GM21528 (cell line): Measurements from ENCODE around the gene MAST4.
"Not testable (repeated sequence)": the region's sequence is repeated elsewhere in the genome, so short reads cannot be mapped to it uniquely, and the experiment has no call there.

ENCODE experiments used
- ATAC-seq: cut with Tn5 transposase; IDR thresholded peaks from one replicate; pipeline ENCODE4 v1.9.1; 2021; ENCODE audit warnings: mild to moderate bottlenecking, moderate library complexity; ENCODE audit not compliant: unreplicated experiment, low FRiP score

MAST4 gene

DNA sequence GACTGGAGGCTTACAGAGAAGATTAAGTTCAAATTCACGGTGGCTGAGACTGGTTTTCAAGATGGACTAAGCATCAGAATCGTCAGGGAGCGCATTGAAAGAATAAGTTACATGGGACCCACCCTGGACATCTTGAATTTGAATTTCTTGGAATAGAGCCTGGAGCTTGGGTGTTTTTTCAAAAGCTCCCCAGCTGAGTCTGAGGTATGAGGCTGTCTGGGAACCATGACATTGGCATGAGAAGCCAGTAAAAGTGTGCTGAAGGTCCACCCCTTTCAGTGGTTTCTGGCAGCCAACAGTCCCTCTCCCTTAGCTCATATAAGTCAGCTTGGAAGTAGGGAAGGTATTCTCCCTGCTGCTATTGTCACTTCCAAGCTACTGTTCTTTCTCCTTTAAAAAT is 97.8 kb downstream of the MAST4 start:
- ATAC-seq = no peak

DNA sequence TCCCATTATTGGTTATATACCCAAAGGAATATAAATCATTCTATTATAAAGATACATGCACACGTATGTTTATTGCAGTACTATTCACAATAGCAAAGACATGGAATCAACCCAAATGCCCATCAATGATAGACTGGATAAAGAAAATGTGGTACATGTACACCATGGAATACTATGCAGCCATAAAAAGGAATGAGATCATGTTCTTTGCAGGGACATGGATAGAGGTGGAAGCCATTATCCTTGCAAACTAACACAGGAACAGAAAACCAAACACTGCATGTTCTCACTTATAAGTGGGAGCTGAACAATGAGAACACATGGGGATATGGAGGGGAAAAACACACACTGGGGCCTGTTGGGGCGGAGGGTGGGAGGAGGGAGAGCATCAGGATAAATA is 99.6 kb downstream of the MAST4 start:
- not testable (repeated sequence) for ATAC-seq

GRCh38 chr5:66697796-66698564 is 101.8 kb downstream of the MAST4 start:
- no peak for ATAC-seq

- ATAC-seq = peak; percentile 71
Measured at GRCh38 chr5:66701244-66701643, 105.1 kb downstream of the MAST4 start.

- ATAC-seq = no peak
Measured at GRCh38 chr5:66702426-66702825, 106.2 kb downstream of the MAST4 start.

DNA sequence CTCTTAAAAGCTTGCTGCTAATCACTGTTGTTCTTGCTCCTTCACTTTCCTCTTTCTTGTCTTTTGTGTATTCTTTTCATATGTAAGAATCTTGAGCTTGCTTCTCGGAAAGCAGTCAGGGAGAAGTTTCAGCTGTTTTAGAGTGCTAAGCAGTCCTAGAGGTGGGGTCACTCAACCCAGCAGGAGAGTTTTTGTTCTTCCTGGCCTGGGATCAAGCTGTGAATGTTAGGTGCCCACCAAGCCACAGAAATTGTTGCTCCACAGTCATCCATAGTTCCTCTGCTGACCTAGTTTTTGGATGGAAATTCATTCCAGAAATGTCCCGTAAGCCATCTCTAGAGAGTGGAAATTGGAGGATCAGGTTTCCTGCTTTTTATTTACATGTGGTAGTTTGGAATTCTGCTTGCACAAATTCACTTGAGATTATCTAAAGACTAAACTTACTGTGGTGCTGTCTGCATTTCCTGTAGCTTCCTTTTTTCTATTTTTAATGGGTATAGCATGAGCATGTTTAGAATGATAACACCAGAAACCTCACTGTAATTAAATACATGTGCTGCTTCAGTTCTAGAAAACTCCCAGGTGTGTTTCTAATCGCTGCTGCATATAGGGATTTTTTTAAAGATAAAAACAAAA is 108.7 kb downstream of the MAST4 start:
- no peak for ATAC-seq

- no peak for ATAC-seq
Measured at GRCh38 chr5:66708368-66708767, 112.2 kb downstream of the MAST4 start.

DNA sequence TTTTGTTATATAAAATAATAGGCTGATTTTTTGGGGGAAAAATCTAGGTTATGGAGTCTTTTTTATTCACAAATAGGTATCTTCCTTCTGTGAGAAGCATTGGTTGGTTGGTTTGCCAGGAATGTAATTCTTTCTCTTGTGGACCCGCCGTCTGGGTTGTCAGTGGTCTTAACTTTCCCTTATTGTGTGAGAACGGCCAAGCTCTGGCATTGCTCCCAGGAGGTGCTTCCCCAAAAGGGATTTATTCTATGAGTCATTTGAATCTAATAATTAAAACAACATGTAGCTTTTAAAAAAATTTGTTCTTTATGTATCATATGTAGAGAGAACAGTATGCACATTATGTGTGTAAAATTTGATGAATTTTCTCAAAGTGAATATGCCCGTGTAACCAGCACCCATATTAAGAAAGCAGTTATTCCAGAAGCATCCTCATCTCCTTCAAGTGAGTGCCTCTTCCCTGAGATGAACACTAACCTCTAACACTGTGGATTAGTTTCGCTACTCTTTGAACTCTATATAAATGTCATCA is 114.4 kb downstream of the MAST4 start:
- ATAC-seq = no peak

DNA sequence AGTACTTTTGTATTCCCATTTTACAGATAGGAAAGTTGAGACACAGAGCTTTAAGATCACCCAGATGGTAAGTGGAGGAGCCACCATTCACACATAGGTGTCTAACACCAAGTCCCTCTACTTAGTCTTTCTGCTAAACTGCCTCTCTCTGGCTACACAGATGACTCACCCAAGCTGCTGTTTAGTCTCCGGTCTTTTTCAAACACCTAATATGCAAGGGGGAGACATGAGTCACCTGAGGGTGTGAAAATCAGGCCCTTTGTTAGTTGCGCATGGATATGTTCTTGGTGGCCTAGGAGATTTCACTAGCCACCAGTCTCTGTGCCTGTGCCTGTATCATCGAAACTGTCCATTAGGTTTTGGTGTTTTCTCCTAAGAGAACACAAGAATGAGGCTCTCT is 117.8 kb downstream of the MAST4 start:
- ATAC-seq = no peak

- ATAC-seq = no peak
Measured at GRCh38 chr5:66717455-66718373, 121.5 kb downstream of the MAST4 start.

DNA sequence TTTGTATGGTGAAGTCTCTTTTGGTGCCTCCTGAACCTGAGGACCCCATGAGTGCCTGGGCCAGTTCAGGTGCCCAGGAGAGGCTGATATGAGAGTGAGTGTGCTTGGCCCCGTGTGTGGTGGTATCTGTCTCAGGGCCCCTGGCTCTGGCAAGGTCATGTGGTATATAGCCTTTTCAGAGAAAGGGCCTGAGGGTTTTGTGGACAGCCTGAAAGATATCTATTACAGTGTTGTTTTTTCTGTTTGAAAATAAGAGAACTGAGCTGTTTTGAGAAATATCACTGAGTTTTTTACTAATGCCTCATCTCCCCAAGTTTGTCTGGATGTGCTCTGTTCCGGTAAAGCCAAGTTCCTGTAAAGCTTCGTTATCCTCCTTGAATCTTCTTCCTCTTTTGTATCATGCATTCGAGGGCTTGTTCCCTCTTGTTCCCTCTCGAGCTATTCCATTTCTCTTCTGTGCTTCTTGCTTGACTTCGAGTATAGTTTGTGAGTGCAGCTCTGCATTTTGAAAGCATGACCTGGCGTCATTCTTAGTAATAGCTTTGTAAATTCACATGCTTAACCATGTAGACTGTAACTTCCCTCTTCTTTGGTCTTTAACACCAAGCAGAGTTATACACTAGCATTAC is 122.3 kb downstream of the MAST4 start:
- no peak for ATAC-seq

GRCh38 chr5:66720780-66721179 is 124.6 kb downstream of the MAST4 start:
- ATAC-seq = no peak

DNA sequence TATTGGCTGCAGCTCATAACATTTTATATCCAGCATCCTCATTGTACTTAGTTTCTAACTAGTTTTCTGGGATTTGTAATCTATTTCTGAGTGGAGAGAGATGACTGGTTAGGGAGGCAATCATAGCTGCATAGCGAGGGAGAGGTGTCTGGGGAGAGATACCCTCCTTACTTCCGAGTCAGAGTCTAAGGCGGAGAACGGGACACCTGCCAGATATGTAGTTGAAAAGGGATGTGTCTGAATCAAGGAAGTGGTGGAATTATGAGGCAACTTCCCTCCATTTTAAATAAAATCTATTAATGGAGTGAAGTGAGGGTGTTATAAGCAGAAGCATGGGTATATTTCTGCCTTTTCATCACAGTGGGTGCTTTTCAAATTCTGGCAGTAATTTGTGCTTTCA is 126.5 kb downstream of the MAST4 start:
- no peak for ATAC-seq

DNA sequence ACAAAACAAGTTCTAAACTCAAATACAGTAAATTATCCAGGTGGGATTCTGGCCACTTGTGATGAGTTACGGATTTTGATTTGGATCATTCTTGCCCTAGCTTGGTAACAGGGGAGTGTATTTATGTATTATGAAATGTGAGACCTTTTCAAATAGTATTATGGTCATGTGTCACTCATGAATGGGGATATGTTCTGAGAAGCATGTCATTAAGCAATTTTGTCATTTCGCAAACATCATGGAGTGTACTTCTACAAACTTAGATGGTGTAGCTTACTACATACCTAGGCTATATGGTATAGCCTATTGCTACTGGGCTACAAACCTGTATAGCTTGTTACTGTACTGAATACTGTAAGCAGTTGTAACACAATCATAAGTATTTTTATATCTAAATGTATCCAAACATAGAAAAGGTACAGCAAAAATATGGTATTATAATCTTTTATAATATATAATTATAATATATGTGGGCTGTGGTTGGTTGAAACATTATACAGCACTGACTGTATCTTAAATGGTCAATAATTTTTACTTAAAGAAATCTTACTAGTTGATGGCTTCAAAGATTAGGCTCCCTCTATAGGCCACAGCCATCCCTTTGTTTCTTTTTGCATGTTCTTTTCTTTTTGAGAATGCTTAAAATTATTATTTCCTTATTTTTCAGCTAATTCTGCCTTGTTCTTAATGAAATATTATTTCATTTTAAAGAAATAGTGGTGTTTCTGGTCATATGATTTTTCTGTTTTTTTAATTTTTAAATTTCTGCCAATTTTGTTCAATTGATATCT is 128.4 kb downstream of the MAST4 start:
- no peak for ATAC-seq

GRCh38 chr5:66727630-66728029 is 131.4 kb downstream of the MAST4 start:
- no peak for ATAC-seq

GRCh38 chr5:66728049-66728448 is 131.9 kb downstream of the MAST4 start:
- no peak for ATAC-seq

DNA sequence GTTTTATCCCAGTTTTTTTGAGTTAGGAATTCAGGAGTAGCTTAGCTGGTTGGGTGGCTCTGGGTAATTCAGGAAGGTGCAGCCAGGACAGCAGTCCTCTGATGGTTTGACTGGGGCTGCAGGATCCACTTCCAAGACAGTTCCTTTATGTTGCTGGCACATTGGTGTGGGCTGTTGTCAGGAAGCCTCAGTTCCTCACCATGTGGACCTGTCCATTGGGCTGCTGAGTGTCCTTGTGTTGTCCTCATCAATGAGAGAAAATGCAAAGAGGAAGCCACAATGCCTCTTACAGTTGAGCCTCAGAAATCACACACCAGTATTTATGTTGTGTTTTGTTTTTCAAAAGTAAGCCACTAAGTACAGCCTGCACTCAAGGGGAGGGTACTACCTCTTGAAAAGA is 140.9 kb downstream of the MAST4 start:
- ATAC-seq = no peak

- no peak for ATAC-seq
Measured at GRCh38 chr5:66738136-66738535, 141.9 kb downstream of the MAST4 start.

DNA sequence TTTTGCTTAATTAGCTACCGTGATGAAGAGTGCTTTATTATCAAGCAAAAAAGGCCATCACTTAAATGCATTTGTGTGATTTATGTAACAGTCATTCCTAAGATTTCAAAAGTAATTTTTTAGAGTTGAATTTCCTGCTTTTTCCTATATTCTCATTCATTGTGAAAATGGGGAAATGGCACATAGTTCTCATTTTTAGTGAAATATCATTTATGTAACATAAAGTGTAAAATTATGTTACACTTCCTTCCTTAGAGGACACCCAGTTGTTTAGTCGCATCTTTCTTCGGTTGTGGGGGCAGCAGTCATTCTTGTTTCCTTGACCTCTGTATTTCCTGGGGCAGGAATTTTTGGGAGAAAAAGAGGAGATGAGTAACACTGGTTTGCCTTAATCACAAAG is 142.8 kb downstream of the MAST4 start:
- ATAC-seq = no peak

DNA sequence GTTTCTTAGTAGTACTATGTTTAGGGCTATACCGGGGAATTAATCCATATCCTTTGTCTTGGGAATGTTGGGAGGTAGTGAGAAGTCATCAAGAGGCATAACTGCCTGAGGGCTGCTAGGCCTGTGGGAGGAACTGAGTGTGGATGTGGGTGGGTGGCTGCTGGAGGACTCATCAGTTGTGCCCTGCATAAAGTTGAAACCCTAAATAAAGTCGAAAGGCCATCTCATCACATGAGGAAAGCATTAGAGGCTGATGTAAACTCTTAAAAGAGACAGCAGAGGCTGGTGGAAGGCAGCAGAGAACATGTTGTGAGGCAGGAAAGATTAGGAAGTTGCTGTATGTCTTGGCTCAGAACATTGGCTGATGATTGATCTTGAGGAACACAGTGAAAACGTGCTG is 143.8 kb downstream of the MAST4 start:
- ATAC-seq = no peak
